Effector memory CD4-positive, alpha-beta T cell (primary cell): ENCODE data around the gene PLPP1.
"Not testable (repeated sequence)": the region's sequence is repeated elsewhere in the genome, so short reads cannot be mapped to it uniquely, and the experiment has no call there.

Source experiments
- DNase-seq, 3 donors: peaks; one replicate each; pipeline ENCODE4 v3.0.0-alpha.2; 2020
- H3K27ac ChIP-seq: 2 replicates; pipeline ENCODE4 v1.7.0; 2013; ENCODE audit warnings: mild to moderate bottlenecking, low read length, moderate library complexity; ENCODE audit not compliant: insufficient read depth, poor library complexity, severe bottlenecking
- H3K27me3 ChIP-seq: replicated peaks from 2 replicates; pipeline ENCODE4 v1.7.0; 2013; ENCODE audit warnings: mild to moderate bottlenecking, low read length; ENCODE audit not compliant: insufficient read depth, control insufficient read depth, poor library complexity, severe bottlenecking
- H3K36me3 ChIP-seq: 2 replicates; pipeline ENCODE4 v1.7.0; 2013; ENCODE audit warnings: mild to moderate bottlenecking, low read length, moderate library complexity; ENCODE audit not compliant: control insufficient read depth, insufficient read depth
- H3K4me1 ChIP-seq: 2 replicates; pipeline ENCODE4 v1.7.0; 2013; ENCODE audit warnings: low read length, mild to moderate bottlenecking; ENCODE audit not compliant: control insufficient read depth, insufficient read depth, poor library complexity, severe bottlenecking
- H3K4me3 ChIP-seq: 2 replicates; pipeline ENCODE4 v1.7.0; 2013; ENCODE audit warnings: low read length, low read depth, mild to moderate bottlenecking; ENCODE audit not compliant: insufficient read depth, poor library complexity, severe bottlenecking
- H3K9me3 ChIP-seq: 2 replicates; pipeline ENCODE4 v1.7.0; 2013; ENCODE audit warnings: mild to moderate bottlenecking, low read length, moderate library complexity; ENCODE audit not compliant: control insufficient read depth

PLPP1 gene

DNA sequence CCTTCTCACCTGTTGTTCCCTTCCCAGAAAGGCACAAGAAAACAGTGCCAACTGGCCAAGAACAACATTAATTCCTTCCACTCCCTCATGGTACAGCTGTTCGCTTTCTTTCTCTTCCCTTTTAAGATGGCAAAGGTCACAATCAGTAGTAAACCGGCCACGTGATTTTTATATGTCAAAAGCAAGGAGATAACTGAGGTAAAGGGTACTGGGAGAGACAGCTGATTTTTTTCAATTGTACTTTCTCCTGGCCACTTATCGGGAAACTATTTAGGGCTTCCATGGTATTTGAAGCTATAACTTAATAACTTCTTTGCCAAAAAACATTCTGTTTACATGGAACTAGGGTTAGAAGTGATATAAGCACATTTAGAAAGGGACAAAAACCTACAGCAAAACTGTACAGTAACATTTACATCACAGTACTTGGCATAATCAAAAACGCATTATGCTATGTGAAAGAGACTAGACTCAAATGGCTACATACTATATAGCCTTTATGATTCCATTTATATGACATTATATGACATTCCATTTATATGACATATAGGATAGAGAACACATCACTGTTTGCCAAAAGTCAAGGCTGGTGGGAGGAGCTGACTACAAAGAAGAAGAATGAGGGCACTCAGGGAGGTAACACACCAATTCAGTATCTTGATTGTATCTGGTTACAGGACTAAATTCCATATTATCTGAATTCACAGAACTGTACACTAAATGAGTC, 24.8 kb downstream of the PLPP1 start:
- no peak for DNase-seq
- no peak overlapping the region for H3K4me3 ChIP-seq
- no peak overlapping the region for H3K27ac ChIP-seq
- no peaks in the 10 kb centered on the region for H3K36me3 ChIP-seq
- H3K9me3 ChIP-seq, result no peaks in the 10 kb centered on the region
- H3K4me1 ChIP-seq, result no peaks in the 10 kb centered on the region
- no peaks in the 10 kb centered on the region for H3K27me3 ChIP-seq

GRCh38 chr5:55509097-55509496, 25.7 kb downstream of the PLPP1 start:
- DNase-seq, result no peak
- H3K9me3 ChIP-seq, result no peaks in the 10 kb centered on the region
- H3K4me3 ChIP-seq, result no peak overlapping the region
- H3K27ac ChIP-seq, result no peak overlapping the region
- no peaks in the 10 kb centered on the region for H3K36me3 ChIP-seq
- no peaks in the 10 kb centered on the region for H3K4me1 ChIP-seq
- H3K27me3 ChIP-seq, result no peaks in the 10 kb centered on the region

- DNase-seq, result no peak
- Histone ChIP-seq H3K4me3 (no peak overlapping the region), H3K27ac (no peak overlapping the region), H3K9me3 (no peaks in the 10 kb centered on the region), H3K4me1 (no peaks in the 10 kb centered on the region), H3K36me3 (no peaks in the 10 kb centered on the region), H3K27me3 (no peaks in the 10 kb centered on the region)
These were observed 27.2 kb downstream of the PLPP1 start for GRCh38 chr5:55507574-55507973.

DNA sequence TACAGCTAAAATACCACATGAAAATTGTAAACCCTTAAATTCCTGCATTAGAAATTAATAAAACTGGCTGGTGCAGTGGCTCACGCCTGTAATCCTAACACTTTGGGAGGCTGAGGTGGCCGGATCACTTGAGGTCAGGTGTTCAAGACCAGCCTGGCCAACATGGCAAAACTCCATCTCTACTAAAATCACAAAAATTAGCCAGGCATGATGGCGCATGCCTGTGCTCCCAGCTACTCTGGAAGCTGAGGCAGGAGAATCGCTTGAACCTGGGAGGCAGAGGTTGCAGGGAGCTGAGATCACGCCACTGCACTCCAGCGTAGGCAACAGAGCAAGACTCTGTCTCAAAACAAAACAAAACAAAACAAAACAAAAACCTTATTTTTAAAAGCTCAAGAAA, 29.1 kb downstream of the PLPP1 start:
- not testable (repeated sequence) for H3K4me3 ChIP-seq, DNase-seq, H3K27ac ChIP-seq, H3K9me3 ChIP-seq, H3K4me1 ChIP-seq, H3K27me3 ChIP-seq, H3K36me3 ChIP-seq

GRCh38 chr5:55503917-55504316, 30.8 kb downstream of the PLPP1 start:
- not testable (repeated sequence) for H3K9me3 ChIP-seq, DNase-seq, H3K36me3 ChIP-seq, H3K27ac ChIP-seq, H3K4me3 ChIP-seq, H3K27me3 ChIP-seq, H3K4me1 ChIP-seq

DNA sequence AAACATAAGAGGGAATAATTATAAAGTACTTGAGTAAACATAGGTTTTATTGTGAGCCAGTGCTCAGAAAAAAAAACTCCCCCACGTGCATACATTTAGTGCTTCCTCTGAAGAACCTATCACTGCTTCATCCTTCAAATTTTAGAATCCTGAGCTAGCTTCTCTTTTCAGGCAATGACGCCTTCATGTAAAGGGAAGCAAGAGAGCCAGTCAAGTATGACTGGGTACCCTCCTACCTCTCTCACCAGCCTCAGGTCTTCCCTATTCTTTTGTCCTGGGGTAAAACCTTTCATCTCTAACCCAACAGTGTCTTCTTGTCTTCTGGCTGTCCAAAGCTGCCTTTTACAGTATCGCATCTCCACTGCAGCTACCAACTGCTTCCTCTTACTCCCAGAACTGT, 32.0 kb downstream of the PLPP1 start:
- Histone ChIP-seq H3K27ac (no peak overlapping the region), H3K27me3 (no peaks in the 10 kb centered on the region), H3K4me3 (no peak overlapping the region), H3K9me3 (no peaks in the 10 kb centered on the region), H3K36me3 (no peaks in the 10 kb centered on the region), H3K4me1 (no peaks in the 10 kb centered on the region)
- no peak for DNase-seq

DNA sequence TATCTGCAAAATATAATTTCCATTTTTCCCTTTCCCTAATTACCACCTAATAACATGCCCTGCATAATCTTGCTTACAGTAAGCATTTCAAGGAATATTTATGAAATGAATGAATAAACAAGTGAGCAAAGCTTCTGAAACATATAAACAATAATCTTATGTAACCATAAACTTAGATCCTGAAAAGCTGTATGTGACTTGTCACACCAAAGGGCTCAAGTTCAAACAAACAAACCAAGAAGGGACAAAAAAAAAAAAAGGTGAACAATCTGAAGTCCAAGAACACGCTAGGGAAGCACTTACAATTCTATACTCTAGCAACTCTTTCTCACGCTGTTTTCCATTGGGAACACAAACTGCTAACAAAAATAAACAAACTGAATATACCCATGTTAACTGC, 36.3 kb downstream of the PLPP1 start:
- H3K4me3 ChIP-seq, result no peak overlapping the region
- H3K4me1 ChIP-seq, result no peaks in the 10 kb centered on the region
- H3K36me3 ChIP-seq, result no peaks in the 10 kb centered on the region
- no peak overlapping the region for H3K27ac ChIP-seq
- no peaks in the 10 kb centered on the region for H3K27me3 ChIP-seq
- DNase-seq, result no peak
- H3K9me3 ChIP-seq, result no peaks in the 10 kb centered on the region

DNA sequence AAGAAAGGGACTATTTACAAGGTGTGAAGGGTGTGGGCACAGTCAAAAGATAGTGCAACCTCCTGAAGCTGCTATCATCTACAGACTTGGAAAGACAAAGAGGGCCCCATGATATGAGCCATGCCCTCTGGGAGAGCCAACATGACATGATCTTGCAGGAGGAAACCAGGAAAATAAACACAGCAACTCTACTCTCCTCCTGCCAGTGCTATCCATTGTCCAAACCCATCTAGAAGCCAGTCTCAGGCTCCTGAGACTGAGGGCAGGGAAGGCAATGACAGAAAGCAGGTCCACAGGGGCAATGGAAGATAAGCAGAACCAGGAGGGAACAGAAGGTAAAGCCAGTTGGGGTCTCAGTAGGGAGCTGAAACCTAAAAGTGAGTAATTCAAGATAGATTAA, 37.1 kb downstream of the PLPP1 start:
- Histone ChIP-seq H3K4me1 (no peaks in the 10 kb centered on the region), H3K36me3 (no peaks in the 10 kb centered on the region), H3K27ac (no peak overlapping the region), H3K9me3 (no peaks in the 10 kb centered on the region), H3K27me3 (no peaks in the 10 kb centered on the region), H3K4me3 (no peak overlapping the region)
- no peak for DNase-seq

DNA sequence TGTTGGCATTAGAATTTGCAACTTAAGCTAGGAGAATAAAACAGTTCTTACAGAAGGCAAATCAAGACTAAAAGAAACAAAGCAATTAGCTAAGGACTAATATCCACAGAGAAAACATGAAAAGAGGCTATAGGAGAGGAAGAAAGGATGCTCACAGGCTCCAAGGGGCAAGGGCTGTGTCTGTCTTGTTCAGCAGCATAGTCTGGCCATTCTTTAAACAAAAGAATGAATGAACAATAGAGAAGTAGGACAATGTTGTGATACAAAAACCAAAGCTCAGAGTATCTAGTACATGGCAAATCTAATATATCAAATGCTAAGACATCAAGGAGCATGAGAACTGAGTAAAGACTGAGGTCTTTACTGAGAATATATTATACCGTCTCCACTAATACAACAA, 39.5 kb downstream of the PLPP1 start:
- no peaks in the 10 kb centered on the region for H3K27me3 ChIP-seq
- no peaks in the 10 kb centered on the region for H3K9me3 ChIP-seq
- no peak for DNase-seq
- no peaks in the 10 kb centered on the region for H3K36me3 ChIP-seq
- H3K4me3 ChIP-seq, result no peak overlapping the region
- H3K4me1 ChIP-seq, result no peaks in the 10 kb centered on the region
- H3K27ac ChIP-seq, result no peak overlapping the region

GRCh38 chr5:55492449-55492848, 42.3 kb downstream of the PLPP1 start:
- DNase-seq, result no peak
- Histone ChIP-seq H3K4me1 (no peaks in the 10 kb centered on the region), H3K27ac (no peak overlapping the region), H3K27me3 (no peaks in the 10 kb centered on the region), H3K9me3 (no peaks in the 10 kb centered on the region), H3K36me3 (no peaks in the 10 kb centered on the region), H3K4me3 (no peak overlapping the region)
